ENCODE results near the gene PABPC5.

Gene PABPC5

GRCh38 chrX:91434351-91435168 is at the start of gene PABPC5:
PABPC5 (plus strand) TSS chrX:91434839; CDS start chrX:91435578, 739 bp downstream.
- peak; percentile 75 for DNase-seq (ENCODE audit: low read depth)
- peak within 1 kb of the TSS; percentile 54 for H3K4me3 ChIP-seq (ENCODE audit: low read depth, low read length)

GRCh38 chrX:91389026-91389425 is 45.6 kb upstream of the PABPC5 start:
- no peak for DNase-seq (ENCODE audit: low read depth)
- no peak overlapping the region for H3K4me3 ChIP-seq (ENCODE audit: low read depth, low read length)

- no peak overlapping the region for H3K4me3 ChIP-seq (ENCODE audit: low read depth, low read length)
- no peak for DNase-seq (ENCODE audit: low read depth)
These were observed 19.9 kb upstream of the PABPC5 start for GRCh38 chrX:91414713-91415112.

GRCh38 chrX:91435395-91435794 is 756 bp downstream of the PABPC5 start:
- no peak for DNase-seq (ENCODE audit: low read depth)
- peak overlapping the region; percentile 54 for H3K4me3 ChIP-seq (ENCODE audit: low read depth, low read length)
